Activated B cell treated with CpG ODN at 0.5 μM for 24 hours (primary cell): Measurements from ENCODE around the gene IFNGR2. TPM values are rescaled to one million over a fixed set of nuclear protein-coding genes. Genes with fewer than 3 reads are reported as not detected.

Experiments
- ATAC-seq: fragments of 200-7000 bp; cut with Tn5 transposase; one replicate; pipeline ENCODE4 v1.10.0; 2021; ENCODE audit warnings: low read depth, mild to moderate bottlenecking, moderate library complexity
- CTCF ChIA-PET: fragments of 350-600 bp; sonication (Branson Sonifier 250); formaldehyde crosslinking; loops from one replicate; lab custom pipeline; 2021; ENCODE audit warnings: antibody characterized with exemption; lab: Charles Lee
- POLR2A ChIA-PET: fragments of 350-600 bp; sonication (Branson Sonifier 250); formaldehyde crosslinking; loops from one replicate; lab custom pipeline; 2021; ENCODE audit warnings: antibody characterized with exemption; lab: Charles Lee
- DNase-seq: peaks from one replicate; pipeline ENCODE4 v3.0.0; 2022
- H3K27ac Mint-ChIP-seq: one replicate; pipeline ENCODE4 v1.8.0; 2020; ENCODE audit warnings: mixed read lengths
- H3K27me3 Mint-ChIP-seq: one replicate; pipeline ENCODE4 v1.8.0; 2021; ENCODE audit warnings: mixed read lengths
- H3K36me3 Mint-ChIP-seq: one replicate; pipeline ENCODE4 v1.8.0; 2021; ENCODE audit warnings: low read depth, mixed read lengths
- H3K4me1 Mint-ChIP-seq: one replicate; pipeline ENCODE4 v1.8.0; 2021; ENCODE audit warnings: mixed read lengths
- H3K4me3 Mint-ChIP-seq: one replicate; pipeline ENCODE4 v1.8.0; 2020; ENCODE audit warnings: mild to moderate bottlenecking, mixed read lengths
- H3K9me3 Mint-ChIP-seq: one replicate; pipeline ENCODE4 v1.8.0; 2020; ENCODE audit warnings: mixed read lengths
- CTCF ChIP-seq: fragments of 200-600 bp; IDR thresholded peaks from one replicate; pipeline ENCODE4 v1.8.0; 2022; ENCODE audit warnings: antibody characterized with exemption, mild to moderate bottlenecking
- intact Hi-C: fragments of 100-400 bp; cut with micrococcal nuclease; formaldehyde crosslinking; loops from one replicate; pipeline ENCODE4 v1.15.1; 2024
- total RNA-seq: library from RNA; stranded (reverse); gene quantifications from 2 replicates; pipeline ENCODE4 v1.2.3, GENCODE V29; 2022

The IFNGR2 gene
- total RNA-seq, 1 donor from 2014 or later: 71.1 TPM

DNA sequence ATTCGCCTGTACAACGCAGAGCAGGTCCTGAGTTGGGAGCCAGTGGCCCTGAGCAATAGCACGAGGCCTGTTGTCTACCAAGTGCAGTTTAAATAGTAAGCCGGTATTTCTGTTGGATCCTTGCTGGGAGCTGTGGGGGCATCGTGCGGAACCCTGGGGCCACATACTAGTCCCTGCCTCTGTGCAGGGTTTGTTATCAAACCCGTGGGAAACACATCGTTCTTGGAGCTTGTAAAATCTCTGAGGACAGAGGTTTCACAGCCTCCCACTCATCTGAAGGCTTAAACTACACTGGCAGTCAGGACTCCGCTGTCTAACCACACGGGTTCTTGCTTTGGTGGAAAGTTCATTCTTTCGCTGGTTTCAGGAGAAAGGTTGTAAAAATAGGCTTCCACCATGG is 11.7 kb downstream of the IFNGR2 start:
- POLR2A ChIA-PET: interaction anchor here (0.6 to 1.4 kb wide), 2 partner anchors 31 to 1641 kb away, joined by 4 to 14 read pairs; no protein-coding TSS in a partner anchor
- peaks cover 41% of the 10 kb centered on the region for H3K4me1 Mint-ChIP-seq
- TF ChIP-seq CTCF: no peak
- CTCF ChIA-PET: interaction anchor here (1.1 to 4.4 kb wide), 3 partner anchors 18 to 191 kb away, joined by 3 to 22 read pairs (median 3); no protein-coding TSS in a partner anchor
- peaks cover 81% of the 10 kb centered on the region for H3K36me3 Mint-ChIP-seq
- no peak overlapping the region for H3K4me3 Mint-ChIP-seq
- H3K27me3 Mint-ChIP-seq: no peaks in the 10 kb centered on the region
- intact Hi-C loops: no loop called here
- DNase-seq (no peak), ATAC-seq (no peak)
- H3K27ac Mint-ChIP-seq: peak overlapping the region; percentile 66
- no peaks in the 10 kb centered on the region for H3K9me3 Mint-ChIP-seq

DNA sequence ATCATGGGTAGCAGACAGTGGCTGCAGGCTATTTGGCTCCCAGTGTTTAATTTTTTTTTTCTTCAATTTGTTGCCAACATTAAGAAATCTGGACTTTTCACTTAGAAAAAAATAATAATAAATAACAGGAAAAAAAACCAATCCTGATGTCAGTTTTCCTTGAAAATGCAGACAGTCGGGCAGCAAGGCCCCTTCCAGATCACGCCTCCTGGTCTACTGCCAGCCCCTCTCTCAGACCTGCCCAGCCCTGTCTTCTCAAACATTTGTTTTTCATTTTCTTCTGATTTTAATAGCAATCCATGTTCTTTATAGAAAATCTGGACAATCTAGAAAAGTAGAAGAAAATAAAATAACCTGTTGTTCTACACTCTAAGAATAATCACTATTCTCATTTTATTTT is 15.5 kb downstream of the IFNGR2 start:
- H3K4me3 Mint-ChIP-seq: no peak overlapping the region
- no peaks in the 10 kb centered on the region for H3K27me3 Mint-ChIP-seq
- H3K9me3 Mint-ChIP-seq: no peaks in the 10 kb centered on the region
- H3K27ac Mint-ChIP-seq: no peak overlapping the region
- peaks cover 81% of the 10 kb centered on the region for H3K36me3 Mint-ChIP-seq
- no peak for TF ChIP-seq CTCF
- CTCF ChIA-PET: interaction anchor here (0.6 kb wide), 1 partner anchor 192 kb away, joined by 4 read pairs; no protein-coding TSS in a partner anchor
- intact Hi-C loops: no loop called here
- no peak for ATAC-seq
- peaks cover 10% of the 10 kb centered on the region for H3K4me1 Mint-ChIP-seq
- no peak for DNase-seq
- POLR2A ChIA-PET: no interaction called here

GRCh38 chr21:33419538-33420123 is 16.4 kb downstream of the IFNGR2 start:
- intact Hi-C loops: no loop called here
- ATAC-seq: no peak
- Mint-ChIP-seq H3K4me3 (no peak overlapping the region), H3K27ac (peak overlapping the region; percentile 46), H3K9me3 (no peaks in the 10 kb centered on the region), H3K27me3 (no peaks in the 10 kb centered on the region), H3K36me3 (peaks cover 82% of the 10 kb centered on the region), H3K4me1 (peaks cover 6% of the 10 kb centered on the region)
- ChIA-PET CTCF (no interaction called here), POLR2A (no interaction called here)
- TF ChIP-seq CTCF: no peak
- DNase-seq: no peak

DNA sequence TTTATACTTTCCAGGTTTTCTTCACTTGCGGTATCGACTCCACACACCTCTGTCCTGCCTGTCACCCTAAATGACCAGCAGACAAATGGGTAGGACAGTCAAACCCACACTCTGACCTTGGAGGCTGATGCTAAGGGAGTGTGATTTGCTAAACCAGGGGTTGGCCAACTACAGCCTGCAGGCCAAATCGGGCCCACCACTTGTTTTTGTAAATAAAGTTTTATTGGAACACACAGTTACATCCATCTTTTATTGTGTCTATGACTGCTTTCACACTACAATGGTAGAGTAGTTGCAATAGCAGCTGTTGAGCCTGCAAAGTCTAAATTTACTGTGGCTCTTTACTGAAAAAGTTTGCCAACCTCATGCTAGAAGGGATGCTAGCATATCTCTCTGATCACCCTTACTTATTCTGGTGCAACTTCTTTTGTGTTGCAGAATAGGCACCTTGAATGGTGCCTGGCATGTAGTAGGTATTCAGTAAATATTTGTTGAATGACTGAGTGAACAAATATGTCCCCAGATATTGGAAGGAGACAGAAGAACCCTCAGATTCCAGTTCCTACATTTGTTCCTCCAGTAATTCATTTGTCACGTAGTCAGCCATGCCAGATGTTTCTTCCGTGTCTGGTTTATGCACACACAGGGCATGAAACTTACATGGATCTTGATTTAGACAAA is 18.6 kb downstream of the IFNGR2 start:
- Mint-ChIP-seq H3K4me3 (no peak overlapping the region), H3K27ac (no peak overlapping the region), H3K27me3 (no peaks in the 10 kb centered on the region), H3K9me3 (no peaks in the 10 kb centered on the region), H3K36me3 (peaks cover 80% of the 10 kb centered on the region), H3K4me1 (no peaks in the 10 kb centered on the region)
- DNase-seq (no peak), ATAC-seq (no peak)
- no peak for TF ChIP-seq CTCF
- intact Hi-C loops: no loop called here
- POLR2A ChIA-PET: interaction anchor here (1.2 kb wide), 1 partner anchor 61 kb away, joined by 3 read pairs; no protein-coding TSS in a partner anchor
- CTCF ChIA-PET: interaction anchor here (0.6 kb wide), 1 partner anchor 16 kb away, joined by 3 read pairs; no protein-coding TSS in a partner anchor

DNA sequence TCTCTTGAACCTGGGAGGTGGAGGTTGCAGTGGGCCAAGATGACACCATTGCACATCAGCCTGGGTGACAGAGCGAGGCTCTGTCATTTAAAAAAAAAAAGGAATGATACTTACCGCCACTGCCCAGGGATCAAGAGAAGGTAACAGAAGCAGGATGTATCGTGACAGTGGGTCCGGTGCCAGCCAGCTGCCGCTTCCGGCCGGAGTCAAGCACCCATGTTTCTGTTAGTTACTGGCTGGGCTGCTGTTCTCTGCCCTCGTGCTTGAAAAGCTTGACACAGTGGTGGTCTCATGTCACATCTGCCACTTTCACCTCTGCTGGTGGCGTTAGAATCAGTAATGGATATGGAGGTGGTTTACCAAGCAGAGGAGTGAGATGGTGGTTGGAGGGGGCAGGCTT is 21.0 kb downstream of the IFNGR2 start:
- peaks cover 82% of the 10 kb centered on the region for H3K36me3 Mint-ChIP-seq

More for the DNA sequence above, 21.0 kb downstream of the IFNGR2 start:
- POLR2A ChIA-PET: no interaction called here
- no peaks in the 10 kb centered on the region for H3K9me3 Mint-ChIP-seq
- no peak for DNase-seq
- H3K4me3 Mint-ChIP-seq: no peak overlapping the region
- H3K27ac Mint-ChIP-seq: no peak overlapping the region
- ATAC-seq: no peak
- CTCF ChIA-PET: no interaction called here
- no peaks in the 10 kb centered on the region for H3K27me3 Mint-ChIP-seq
- H3K4me1 Mint-ChIP-seq: peaks cover 5% of the 10 kb centered on the region
- TF ChIP-seq CTCF: no peak
- intact Hi-C loops: no loop called here
